HEK293 (cell line): ENCODE results near the gene STK16.

ENCODE experiments used
- CTCF ChIA-PET: fragments of 350-600 bp; formaldehyde crosslinking; extraction: SDS; loops from one replicate; lab custom pipeline; 2021; ENCODE audit warnings: antibody characterized with exemption; lab: Yijun Ruan, JAX
- POLR2A ChIA-PET: fragments of 300-600 bp; formaldehyde crosslinking; extraction: SDS; loops from one replicate; lab custom pipeline; 2020; ENCODE audit warnings: antibody characterized with exemption, inconsistent platforms; lab: Yijun Ruan, JAX
- H3K27ac ChIP-seq: fragments of 200-500 bp; sonication (Bioruptor generic); 2 replicates; pipeline ENCODE4 v1.5.1; 2014; ENCODE audit warnings: low read depth, low read length, control low read depth, inconsistent platforms; ENCODE audit errors: extremely low read depth
- H3K36me3 ChIP-seq, 2 experiments: fragments of 200-500 bp in 1 of 2; sonication (Bioruptor generic) in 1 of 2; 1 replicate in 1 of 2; 2 replicates in 1 of 2; pipeline ENCODE4 v1.5.1; 2014 to 2017; ENCODE audit warnings: inconsistent platforms in 2 of 2, low read length in 2 of 2; ENCODE audit not compliant: control insufficient read depth in 2 of 2, insufficient read depth in 1 of 2
- H3K4me1 ChIP-seq: fragments of 200-500 bp; sonication (Bioruptor generic); 2 replicates; pipeline ENCODE4 v1.5.1; 2014; ENCODE audit warnings: mild to moderate bottlenecking, low read length, inconsistent platforms; ENCODE audit not compliant: control insufficient read depth, insufficient read depth
- H3K4me3 ChIP-seq: 2 replicates; pipeline ENCODE4 v1.5.1; 2011; ENCODE audit warnings: low read depth, mild to moderate bottlenecking, control low read depth, low read length, moderate library complexity
- H3K9me3 ChIP-seq: fragments of 200-500 bp; sonication (Bioruptor generic); 2 replicates; pipeline ENCODE4 v1.5.1; 2014; ENCODE audit warnings: low read depth, low read length, inconsistent platforms; ENCODE audit not compliant: control insufficient read depth, insufficient read depth
- HIC1 ChIP-seq: fragments of 450-650 bp; formaldehyde crosslinking; IDR thresholded peaks from 2 replicates; pipeline ENCODE4 v1.5.1; 2016; ENCODE audit warnings: missing biosample characterization, missing genetic modification characterization
- REST ChIP-seq: fragments of 450-650 bp; formaldehyde crosslinking; IDR thresholded peaks from 2 replicates; pipeline ENCODE4 v1.5.1; 2016; ENCODE audit warnings: missing biosample characterization, missing genetic modification characterization
- SP3 ChIP-seq: fragments of 450-650 bp; formaldehyde crosslinking; IDR thresholded peaks from 2 replicates; pipeline ENCODE4 v1.5.1; 2016; ENCODE audit warnings: missing biosample characterization, missing genetic modification characterization
- WT1 ChIP-seq: fragments of 450-650 bp; formaldehyde crosslinking; IDR thresholded peaks from 2 replicates; pipeline ENCODE4 v1.5.1; 2016; ENCODE audit warnings: missing biosample characterization, missing genetic modification characterization
- YY2 ChIP-seq: fragments of 450-650 bp; formaldehyde crosslinking; IDR thresholded peaks from 2 replicates; pipeline ENCODE4 v1.5.1; 2016; ENCODE audit warnings: missing biosample characterization, missing genetic modification characterization
- ZIC2 ChIP-seq: fragments of 450-650 bp; formaldehyde crosslinking; IDR thresholded peaks from 2 replicates; pipeline ENCODE4 v1.5.1; 2016; ENCODE audit warnings: missing biosample characterization, missing genetic modification characterization
- ZNF112 ChIP-seq: fragments of 450-650 bp; formaldehyde crosslinking; IDR thresholded peaks from 2 replicates; pipeline ENCODE4 v1.5.0; 2017; ENCODE audit warnings: missing biosample characterization, missing genetic modification characterization
- ZNF114 ChIP-seq: fragments of 450-650 bp; formaldehyde crosslinking; IDR thresholded peaks from 2 replicates; pipeline ENCODE4 v1.5.0; 2017; ENCODE audit warnings: missing biosample characterization, missing genetic modification characterization
- ZNF138 ChIP-seq: fragments of 450-650 bp; formaldehyde crosslinking; IDR thresholded peaks from 2 replicates; pipeline ENCODE4 v1.5.1; 2016; ENCODE audit warnings: missing biosample characterization, missing genetic modification characterization, borderline replicate concordance
- ZNF148 ChIP-seq: fragments of 450-650 bp; formaldehyde crosslinking; IDR thresholded peaks from 2 replicates; pipeline ENCODE4 v1.5.0; 2017; ENCODE audit warnings: missing biosample characterization, missing genetic modification characterization, borderline replicate concordance
- ZNF202 ChIP-seq: fragments of 450-650 bp; formaldehyde crosslinking; IDR thresholded peaks from 2 replicates; pipeline ENCODE4 v1.5.1; 2016; ENCODE audit warnings: missing biosample characterization, missing genetic modification characterization, borderline replicate concordance
- ZNF324 ChIP-seq: fragments of 450-650 bp; formaldehyde crosslinking; IDR thresholded peaks from 2 replicates; pipeline ENCODE4 v1.5.1; 2016; ENCODE audit warnings: missing biosample characterization, missing genetic modification characterization
- ZNF37A ChIP-seq: fragments of 450-650 bp; IDR thresholded peaks from 2 replicates; pipeline ENCODE4 v1.5.1; 2018; ENCODE audit warnings: missing biosample characterization, missing genetic modification characterization
- ZNF404 ChIP-seq: fragments of 450-650 bp; formaldehyde crosslinking; IDR thresholded peaks from 2 replicates; pipeline ENCODE4 v1.5.1; 2017; ENCODE audit warnings: missing biosample characterization, missing genetic modification characterization
- ZNF488 ChIP-seq: fragments of 450-650 bp; formaldehyde crosslinking; IDR thresholded peaks from 2 replicates; pipeline ENCODE4 v1.5.1; 2016; ENCODE audit warnings: missing biosample characterization, missing genetic modification characterization
- ZNF501 ChIP-seq: fragments of 450-650 bp; formaldehyde crosslinking; IDR thresholded peaks from 2 replicates; pipeline ENCODE4 v1.5.1; 2016; ENCODE audit warnings: missing biosample characterization, missing genetic modification characterization
- ZNF510 ChIP-seq: fragments of 450-650 bp; formaldehyde crosslinking; IDR thresholded peaks from 2 replicates; pipeline ENCODE4 v1.5.1; 2018; ENCODE audit warnings: mild to moderate bottlenecking, missing genetic modification characterization, missing biosample characterization; ENCODE audit not compliant: insufficient replicate concordance
- ZNF558 ChIP-seq: fragments of 450-650 bp; formaldehyde crosslinking; IDR thresholded peaks from 2 replicates; pipeline ENCODE4 v1.5.1; 2016; ENCODE audit warnings: missing biosample characterization, missing genetic modification characterization
- ZNF580 ChIP-seq: fragments of 450-650 bp; formaldehyde crosslinking; IDR thresholded peaks from 2 replicates; pipeline ENCODE4 v1.5.1; 2016; ENCODE audit warnings: missing biosample characterization, missing genetic modification characterization
- ZNF585B ChIP-seq: fragments of 450-650 bp; formaldehyde crosslinking; IDR thresholded peaks from 2 replicates; pipeline ENCODE4 v1.5.1; 2016; ENCODE audit warnings: missing biosample characterization, missing genetic modification characterization
- ZNF621 ChIP-seq: fragments of 450-650 bp; formaldehyde crosslinking; IDR thresholded peaks from 2 replicates; pipeline ENCODE4 v1.5.1; 2017; ENCODE audit warnings: missing biosample characterization, missing genetic modification characterization
- ZNF645 ChIP-seq: fragments of 450-650 bp; formaldehyde crosslinking; IDR thresholded peaks from 2 replicates; pipeline ENCODE4; 2016; ENCODE audit warnings: missing biosample characterization, missing genetic modification characterization
- ZNF677 ChIP-seq: fragments of 450-650 bp; IDR thresholded peaks from 2 replicates; pipeline ENCODE4 v1.5.0; 2018; ENCODE audit warnings: missing biosample characterization, mild to moderate bottlenecking, missing genetic modification characterization, moderate library complexity
- ZNF701 ChIP-seq: fragments of 450-650 bp; formaldehyde crosslinking; IDR thresholded peaks from 2 replicates; pipeline ENCODE4 v1.5.1; 2016; ENCODE audit warnings: missing biosample characterization, missing genetic modification characterization
- ZNF76 ChIP-seq: fragments of 450-650 bp; formaldehyde crosslinking; IDR thresholded peaks from 2 replicates; pipeline ENCODE4; 2016; ENCODE audit warnings: low read depth, missing biosample characterization, missing genetic modification characterization, borderline replicate concordance

STK16 gene

GRCh38 chr2:219245148-219245898 is at the start of gene STK16, which contains the start of gene GLB1L (continued):
- no peak for TF ChIP-seq ZNF488 (tag by site-specific recombination)
- TF ChIP-seq ZNF114, result no peak
- no peak for TF ChIP-seq ZNF558 (tag by site-specific recombination)
- no peak for TF ChIP-seq ZNF677 (tag by site-specific recombination)
- TF ChIP-seq ZNF324, result 0 out of 2 replicates have a peak, but pooled peaks have one; percentile 33
- TF ChIP-seq ZNF621 (tag by site-specific recombination), result no peak
- TF ChIP-seq ZNF138 (tag by site-specific recombination), result no peak
- no peak for TF ChIP-seq ZNF37A (tag by site-specific recombination)
- TF ChIP-seq ZNF701 (tag by site-specific recombination), result no peak
- peak; percentile 71; the same call in 1 of the 2 replicates for TF ChIP-seq ZNF501 (tag by site-specific recombination)
- TF ChIP-seq ZNF510 (tag by site-specific recombination), result no peak
- no peak for TF ChIP-seq HIC1 (tag by site-specific recombination)
- peak; percentile 27; the same call in 1 of the 2 replicates for TF ChIP-seq ZNF76 (tag by site-specific recombination)
- TF ChIP-seq ZNF148, result no peak
- TF ChIP-seq ZNF404 (tag by site-specific recombination), result no peak
- TF ChIP-seq SP3 (tag by site-specific recombination), result peak; percentile 57
- TF ChIP-seq YY2, result no peak
- no peak for TF ChIP-seq ZIC2 (tag by site-specific recombination)
- no peak for TF ChIP-seq ZNF202
- TF ChIP-seq ZNF585B (tag by site-specific recombination), result no peak

- ChIA-PET POLR2A (interaction anchor here (2.4 kb wide), 1 partner anchor 9 kb away, joined by 9 read pairs; the partner anchor contains the start of gene ZFAND2B), CTCF (interaction anchor here (0.9 kb wide), 1 partner anchor 26 kb away, joined by 5 read pairs; no protein-coding TSS in a partner anchor)
- H3K9me3 ChIP-seq, result no peaks in the 10 kb centered on the region
- TF ChIP-seq ZNF112 (no peak), ZNF645 (tag by site-specific recombination) (no peak), WT1 (no peak), REST (no peak), ZNF580 (tag by site-specific recombination) (no peak), ZNF114 (no peak)
Measured at GRCh38 chr2:219197388-219197787, 47.9 kb upstream of the STK16 start.

More at GRCh38 chr2:219197388-219197787, 47.9 kb upstream of the STK16 start:
- Histone ChIP-seq H3K4me1 (no peaks in the 10 kb centered on the region; the same call in 1 of the 2 replicates), H3K4me3 (no peak overlapping the region), H3K36me3 (no peaks in the 10 kb centered on the region), H3K27ac (no peak overlapping the region)
